ENCODE data around the gene MIR17HG.
"Not testable (repeated sequence)": the region's sequence is repeated elsewhere in the genome, so short reads cannot be mapped to it uniquely, and the experiment has no call there.

MIR17HG gene

DNA sequence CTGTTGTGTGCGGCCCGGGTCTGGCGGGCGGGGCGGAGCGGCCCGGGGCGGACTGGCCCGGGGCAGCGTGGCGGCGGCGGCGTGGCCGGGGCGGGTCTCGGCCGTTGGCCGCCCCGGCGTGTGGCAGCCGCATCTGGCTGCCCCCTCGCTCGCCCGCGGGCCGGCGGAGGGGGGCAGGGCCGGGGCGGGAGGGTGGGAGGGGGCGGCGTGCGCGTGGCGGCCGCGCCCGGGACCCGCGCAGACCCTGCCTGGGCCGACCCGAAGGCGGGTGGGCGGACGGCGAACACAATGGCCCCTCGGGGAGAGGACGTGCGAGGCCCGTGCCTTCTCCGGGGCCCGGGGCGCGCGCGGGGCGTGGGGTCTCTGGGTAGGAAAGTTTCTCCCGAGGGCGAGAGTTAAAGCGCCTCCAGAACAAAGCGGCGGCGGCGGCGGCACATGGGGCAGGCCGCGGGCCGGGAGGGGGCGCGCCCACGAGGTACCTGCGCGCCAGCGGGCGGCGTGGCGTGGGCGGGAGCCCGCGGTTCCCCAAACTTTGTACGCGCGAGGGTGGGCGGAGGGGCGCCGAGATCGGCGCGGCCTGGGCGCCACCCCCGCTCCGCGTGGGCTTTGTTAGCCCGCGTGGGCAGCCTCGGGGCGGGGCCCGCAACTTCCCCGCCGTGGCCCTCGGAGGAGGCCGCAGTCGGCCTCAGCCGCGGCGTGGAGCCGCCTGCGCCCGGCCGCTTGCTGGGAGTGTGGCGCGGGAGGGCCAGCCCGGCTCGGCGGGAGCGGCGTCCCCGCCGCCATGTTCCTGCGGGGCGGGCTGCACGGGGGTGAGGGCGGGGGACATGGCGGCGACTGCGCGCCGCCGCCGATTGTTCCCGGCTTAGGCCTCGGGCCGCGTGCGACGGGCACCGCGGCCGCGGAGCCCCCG lies 764 bp downstream of the MIR17HG start:
- peak; percentile 55 for DNase-seq (ENCODE audit: low read depth)

GRCh38 chr13:91348906-91349435 lies 1.5 kb downstream of the MIR17HG start:
- DNase-seq (ENCODE audit: low read depth) = peak; percentile 90

- no peak for DNase-seq (ENCODE audit: low read depth)
Observed at GRCh38 chr13:91349992-91350911, 2.8 kb downstream of the MIR17HG start.

- no peak for DNase-seq (ENCODE audit: low read depth)
Observed at GRCh38 chr13:91351123-91351522, 3.6 kb downstream of the MIR17HG start.

- no peak for DNase-seq (ENCODE audit: low read depth)
Observed at GRCh38 chr13:91351980-91352379, 4.5 kb downstream of the MIR17HG start.

GRCh38 chr13:91352891-91353290 lies 5.4 kb downstream of the MIR17HG start:
- not testable (repeated sequence) for DNase-seq (ENCODE audit: low read depth)

DNA sequence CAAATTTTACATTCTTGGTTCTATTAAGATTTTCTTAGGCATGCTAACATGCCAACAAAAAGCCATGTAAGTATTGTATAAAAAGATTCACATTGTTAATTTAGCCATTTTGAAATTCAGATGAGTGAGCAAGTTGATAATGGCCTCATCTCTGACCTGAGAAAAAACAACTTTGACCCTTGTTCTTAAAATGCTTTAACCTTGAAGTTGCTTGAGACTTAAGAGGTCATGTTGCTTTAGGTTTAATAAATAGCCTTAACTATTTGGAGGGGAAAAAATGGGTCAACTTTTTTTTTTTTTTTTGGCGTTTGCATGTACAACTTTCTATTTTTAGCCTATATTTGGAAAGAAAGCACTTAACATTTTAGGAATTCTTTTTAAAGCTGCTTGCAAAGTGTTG lies 6.0 kb downstream of the MIR17HG start:
- no peak for DNase-seq (ENCODE audit: low read depth)

DNA sequence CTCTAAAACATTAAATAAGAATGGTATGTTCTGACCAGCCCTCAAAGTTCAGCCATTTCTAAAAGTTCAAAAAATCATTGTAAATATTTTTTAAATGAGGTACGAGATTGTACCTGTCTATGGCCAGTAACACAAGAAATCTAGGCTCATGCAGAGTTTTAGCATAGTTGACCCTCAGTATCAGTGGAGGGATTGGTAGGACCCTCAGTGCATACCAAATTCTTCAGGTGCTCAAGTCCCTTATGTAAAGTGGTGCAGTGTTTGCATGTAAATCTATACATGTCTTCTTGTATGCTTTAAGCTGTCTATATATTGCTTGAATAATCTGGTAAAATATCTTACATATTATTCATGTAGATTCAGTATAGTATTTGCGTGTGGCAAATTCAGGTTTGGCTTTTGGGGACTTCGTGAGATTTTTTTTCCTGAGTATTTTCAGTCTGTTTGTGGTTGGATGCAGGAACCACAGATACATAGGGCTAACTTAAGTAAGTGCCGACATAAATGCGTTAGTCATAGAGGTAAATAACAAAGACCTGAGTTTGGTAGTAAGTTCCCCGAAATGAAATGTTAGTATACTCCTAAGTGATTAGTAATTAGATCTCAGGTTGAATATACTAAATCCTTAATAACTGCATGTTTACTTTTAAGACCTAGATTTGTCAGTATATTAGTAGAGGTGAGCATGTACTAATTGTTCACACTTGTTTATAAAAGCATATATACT lies 7.8 kb downstream of the MIR17HG start:
- DNase-seq (ENCODE audit: low read depth) = no peak

GRCh38 chr13:91355826-91356710 lies 8.6 kb downstream of the MIR17HG start:
- no peak for DNase-seq (ENCODE audit: low read depth)

DNA sequence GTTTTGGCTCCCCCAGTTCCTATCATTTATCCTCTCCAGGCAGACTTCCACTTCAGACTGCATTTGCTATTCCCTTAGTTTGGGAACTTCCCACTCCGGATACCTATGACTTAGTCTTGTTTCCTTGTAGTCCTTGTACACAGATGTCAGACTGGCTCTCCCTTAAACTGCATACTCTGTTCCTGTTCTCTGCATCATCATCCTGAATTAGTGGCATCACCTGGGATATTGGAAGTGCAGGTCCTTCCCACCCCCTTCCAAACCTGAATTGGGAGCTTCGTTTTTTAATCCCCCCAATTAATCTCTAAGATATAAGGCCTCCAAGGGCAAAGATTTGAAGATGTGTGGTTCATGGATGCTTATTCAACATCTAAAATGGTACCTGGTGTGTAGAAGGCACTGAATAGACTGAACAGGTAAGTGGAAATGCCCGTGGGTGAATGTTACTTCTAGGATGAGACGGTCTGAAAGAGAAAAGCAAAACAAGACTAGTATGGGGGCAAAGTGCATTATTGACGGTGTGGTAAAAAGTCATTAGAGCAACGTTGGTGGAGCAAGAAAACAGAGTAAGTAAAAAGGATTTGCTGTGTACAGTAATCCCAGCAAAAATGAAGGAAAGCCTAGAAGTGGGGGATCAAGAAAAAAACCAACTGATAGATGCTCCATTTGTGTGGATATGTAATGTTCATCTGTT lies 9.6 kb downstream of the MIR17HG start:
- DNase-seq (ENCODE audit: low read depth) = no peak

GRCh38 chr13:91357613-91358386 lies 10.3 kb downstream of the MIR17HG start:
- no peak for DNase-seq (ENCODE audit: low read depth)

DNA sequence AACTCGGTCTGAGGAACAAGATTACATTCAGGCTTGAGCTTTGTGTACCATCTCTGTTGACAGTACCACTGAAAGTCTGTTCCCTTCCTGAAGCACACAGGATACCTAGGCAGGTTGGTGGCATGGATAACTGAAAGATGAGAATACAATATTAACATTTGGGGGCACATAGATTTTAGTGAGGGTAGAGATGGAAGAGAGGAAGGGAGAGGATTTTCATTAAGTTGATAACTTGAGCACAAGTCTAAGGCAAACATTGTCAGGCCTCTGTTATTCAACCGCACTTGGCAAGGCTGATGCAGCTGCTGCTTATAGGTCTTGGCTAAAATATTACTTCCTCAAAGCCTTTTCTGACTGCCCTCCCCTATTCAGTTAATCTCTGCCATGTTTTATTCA lies 10.9 kb downstream of the MIR17HG start:
- DNase-seq (ENCODE audit: low read depth) = no peak

DNA sequence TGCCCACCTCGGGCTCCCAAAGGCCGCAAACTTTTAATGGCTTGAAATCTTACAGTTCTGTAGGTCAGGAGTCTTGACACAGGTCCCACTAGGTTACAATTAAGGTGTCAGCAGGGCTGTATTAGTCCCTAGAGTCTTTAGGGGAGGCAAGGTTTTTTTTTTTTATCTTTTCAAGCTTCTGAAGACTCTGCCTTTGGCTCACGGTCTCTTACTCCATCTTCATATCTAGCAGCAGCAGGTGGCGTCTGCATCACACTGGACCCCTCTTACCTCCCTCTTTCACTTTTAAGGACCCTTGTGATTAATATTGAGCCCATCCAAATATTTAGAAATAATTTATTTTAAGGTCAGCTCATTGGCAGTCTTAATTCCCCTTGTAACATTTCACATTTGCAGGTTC lies 11.6 kb downstream of the MIR17HG start:
- DNase-seq (ENCODE audit: low read depth) = no peak

DNA sequence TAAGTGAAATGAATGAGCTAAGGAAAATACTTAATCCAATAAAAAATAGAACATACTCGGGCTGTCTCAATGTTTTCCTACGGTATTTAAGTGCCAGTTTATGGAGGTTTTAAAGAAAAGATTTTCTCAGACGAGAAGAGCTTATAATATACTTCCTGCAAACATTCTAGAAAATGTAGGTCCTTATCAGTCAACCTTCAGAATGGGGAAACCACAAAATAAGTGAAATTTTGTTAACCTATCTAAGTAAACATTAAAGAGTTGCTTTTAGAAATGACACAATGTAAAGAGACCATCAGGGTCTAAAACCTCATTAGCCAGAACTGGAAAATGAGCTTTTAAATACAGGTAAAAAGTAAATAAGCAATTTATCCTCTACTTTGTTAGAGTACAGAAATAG lies 12.1 kb downstream of the MIR17HG start:
- no peak for DNase-seq (ENCODE audit: low read depth)

- no peak for DNase-seq (ENCODE audit: low read depth)
Observed at GRCh38 chr13:91360246-91360751, 12.8 kb downstream of the MIR17HG start.

GRCh38 chr13:91361755-91362271 lies 14.3 kb downstream of the MIR17HG start:
- DNase-seq (ENCODE audit: low read depth) = no peak

- DNase-seq (ENCODE audit: low read depth) = no peak
Observed at GRCh38 chr13:91362908-91363307, 15.4 kb downstream of the MIR17HG start.

- DNase-seq (ENCODE audit: low read depth) = no peak
Observed at GRCh38 chr13:91368101-91368500, 20.6 kb downstream of the MIR17HG start.
